ENCODE measurements around the gene PJA2. TPM values are rescaled to one million over a fixed set of nuclear protein-coding genes. Genes with fewer than 3 reads are reported as not detected.

PJA2 gene
- polyA plus RNA-seq, 3 donors = 36.2 to 74.1 (median 49.7) TPM

- no peak overlapping the region for H3K27ac Mint-ChIP-seq
- no peaks in the 10 kb centered on the region for H3K4me1 ChIP-seq (ENCODE audit: control insufficient read depth in 1 of 2, insufficient read depth in 2 of 2, low read length in 2 of 2)
- DNase-seq = no peak
- intact Hi-C loops (cut with micrococcal nuclease) = no loop called here
- peaks cover 0 to 5% (median under 1%) of the 10 kb centered on the region in 7 donors for H3K9me3 Mint-ChIP-seq
- no peak overlapping the region for H3K4me2 ChIP-seq (replicated peaks; ENCODE audit: extremely low read depth, low read length, poor library complexity, severe bottlenecking)
- H3K9me3 ChIP-seq (replicated peaks in 1 of 2; ENCODE audit: control insufficient read depth in 1 of 2, insufficient read depth in 1 of 2, low read length in 2 of 2) = no peaks in the 10 kb centered on the region
- H4K20me1 ChIP-seq (ENCODE audit: insufficient read depth, low read length) = no peaks in the 10 kb centered on the region
- no peak overlapping the region for H2AFZ ChIP-seq (ENCODE audit: insufficient read depth, low read depth, low read length, poor library complexity, severe bottlenecking)
- H3K79me2 ChIP-seq (ENCODE audit: insufficient read depth, low read length) = no peaks in the 10 kb centered on the region
- H3K4me3 Mint-ChIP-seq = no peak overlapping the region
- no peaks in the 10 kb centered on the region for H3K27me3 ChIP-seq (ENCODE audit: control insufficient read depth in 2 of 2, insufficient read depth in 2 of 2, low read length in 2 of 2)
- TF ChIP-seq CTCF (IDR thresholded peaks at IDR 0.05) = no peak
- no peaks in the 10 kb centered on the region for H3K36me3 Mint-ChIP-seq
- H3K4me1 Mint-ChIP-seq = no peaks in the 10 kb centered on the region
- no peak overlapping the region for H3K27ac ChIP-seq (ENCODE audit: low read depth in 1 of 2, low read length in 2 of 2)
- H3K36me3 ChIP-seq (replicated peaks in 1 of 2; ENCODE audit: control insufficient read depth in 1 of 2, insufficient read depth in 2 of 2, low read length in 2 of 2) = no peaks in the 10 kb centered on the region
- 96% methylated on average over 6 of the region's 6 CpGs for WGBS (ENCODE audit: insufficient coverage)
- H3K9ac ChIP-seq (ENCODE audit: insufficient read depth, low read length, poor library complexity, severe bottlenecking) = no peak overlapping the region
- no peak overlapping the region for H3K4me3 ChIP-seq (replicated peaks in 1 of 3; ENCODE audit: low read depth in 2 of 3, low read length in 3 of 3)
- H3K27me3 Mint-ChIP-seq (ENCODE audit: low read depth in 3 of 3) = peaks cover 0 to 4% (median 0%) of the 10 kb centered on the region in 3 donors
Observed at GRCh38 chr5:109299557-109299956, 110.2 kb downstream of the PJA2 start.

GRCh38 chr5:109298794-109299193 is 111.0 kb downstream of the PJA2 start:
- TF ChIP-seq CTCF (IDR thresholded peaks at IDR 0.05) = no peak
- peaks cover 0 to 4% (median 0%) of the 10 kb centered on the region in 3 donors for H3K27me3 Mint-ChIP-seq (ENCODE audit: low read depth in 3 of 3)
- H3K4me3 Mint-ChIP-seq = no peak overlapping the region
- no peaks in the 10 kb centered on the region for H3K36me3 ChIP-seq (replicated peaks in 1 of 2; ENCODE audit: control insufficient read depth in 1 of 2, insufficient read depth in 2 of 2, low read length in 2 of 2)
- H3K27ac ChIP-seq (ENCODE audit: low read depth in 1 of 2, low read length in 2 of 2) = no peak overlapping the region
- no peak overlapping the region for H3K27ac Mint-ChIP-seq
- H3K27me3 ChIP-seq (ENCODE audit: control insufficient read depth in 2 of 2, insufficient read depth in 2 of 2, low read length in 2 of 2) = no peaks in the 10 kb centered on the region
- H4K20me1 ChIP-seq (ENCODE audit: insufficient read depth, low read length) = no peaks in the 10 kb centered on the region
- H3K79me2 ChIP-seq (ENCODE audit: insufficient read depth, low read length) = no peaks in the 10 kb centered on the region
- H3K36me3 Mint-ChIP-seq = no peaks in the 10 kb centered on the region
- no peak overlapping the region for H3K4me2 ChIP-seq (replicated peaks; ENCODE audit: extremely low read depth, low read length, poor library complexity, severe bottlenecking)
- H2AFZ ChIP-seq (ENCODE audit: insufficient read depth, low read depth, low read length, poor library complexity, severe bottlenecking) = no peak overlapping the region
- H3K9me3 Mint-ChIP-seq = peaks cover 0 to 6% (median 2%) of the 10 kb centered on the region in 7 donors
- no peaks in the 10 kb centered on the region for H3K4me1 ChIP-seq (ENCODE audit: control insufficient read depth in 1 of 2, insufficient read depth in 2 of 2, low read length in 2 of 2)
- H3K9ac ChIP-seq (ENCODE audit: insufficient read depth, low read length, poor library complexity, severe bottlenecking) = no peak overlapping the region
- H3K9me3 ChIP-seq (replicated peaks in 1 of 2; ENCODE audit: control insufficient read depth in 1 of 2, insufficient read depth in 1 of 2, low read length in 2 of 2) = no peaks in the 10 kb centered on the region
- no peak overlapping the region for H3K4me3 ChIP-seq (replicated peaks in 1 of 3; ENCODE audit: low read depth in 2 of 3, low read length in 3 of 3)
- WGBS (ENCODE audit: insufficient coverage) = no CpG with 5 or more reads among the region's 4 CpGs
- intact Hi-C loops (cut with micrococcal nuclease) = no loop called here
- no peak for DNase-seq
- H3K4me1 Mint-ChIP-seq = no peaks in the 10 kb centered on the region

Data from CD14-positive monocyte (primary cell).